ENCODE data around the gene CWC27. TPM values are rescaled to one million over a fixed set of nuclear protein-coding genes. Genes with fewer than 3 reads are reported as not detected.

CWC27 gene
- total and polyA plus RNA-seq, 9 of the 15 experiments (the other 6 are each of a cell fraction or from before 2014, with no cell fraction given): 19.7 to 49.3 (median 38.3) TPM

GRCh38 chr5:64768358-64769312 is at the start of gene CWC27, which contains the start of gene SREK1IP1 (continued):
- TF ChIP-seq NFIX (CRISPR knock-in tag; IDR thresholded peaks at IDR 0.05; ENCODE audit: low read depth) (no peak), ZNF407 (IDR thresholded peaks at IDR 0.05; ENCODE audit: low read depth) (no peak), ZNF124 (CRISPR knock-in tag; IDR thresholded peaks at IDR 0.05) (no peak), ARHGAP35 (IDR thresholded peaks at IDR 0.05; ENCODE audit: partially characterized antibody) (no peak), CCAR2 (IDR thresholded peaks at IDR 0.05; ENCODE audit: low read depth, low read length) (no peak), FOXK2 (conservative IDR thresholded peaks at IDR 0.05 in 1 of 2, IDR thresholded peaks at IDR 0.05 in 1 of 2; ENCODE audit: low read depth in 2 of 2) (peak; percentile 94 to 99), NEUROD1 (IDR thresholded peaks at IDR 0.05; ENCODE audit: borderline replicate concordance, low read depth, low read length, partially characterized antibody) (peak; percentile 90), MTA2 (IDR thresholded peaks at IDR 0.05; ENCODE audit: low read depth) (no peak), ZNF347 (CRISPR knock-in tag; IDR thresholded peaks at IDR 0.05; ENCODE audit: low read depth) (no peak), ETS2 (tag; IDR thresholded peaks at IDR 0.05; ENCODE audit: borderline replicate concordance, poor library complexity, severe bottlenecking) (no peak), TARDBP (IDR thresholded peaks at IDR 0.05) (peak; percentile 72; the same call in 1 of the 2 replicates), CEBPZ (IDR thresholded peaks at IDR 0.05; ENCODE audit: borderline replicate concordance, low read depth, low read length) (no peak), ZNF354B (CRISPR knock-in tag; IDR thresholded peaks at IDR 0.05) (no peak), PCBP1 (IDR thresholded peaks at IDR 0.05; ENCODE audit: low read depth, low read length, poor library complexity, severe bottlenecking) (no peak), TAF15 (IDR thresholded peaks at IDR 0.05; ENCODE audit: low read depth, low read length) (no peak), RBM39 (optimal IDR thresholded peaks at IDR 0.05; ENCODE audit: low read depth, low read length) (peak; percentile 57)

Data from K562 (cell line).